Frontal cortex (tissue), 4 donors: ENCODE data around the gene PLAGL2. TPM values are rescaled to one million over a fixed set of nuclear protein-coding genes. Genes with fewer than 3 reads are reported as not detected.

Experiments used
- DNase-seq, 2 donors: peaks; one replicate each; pipeline ENCODE4 v3.0.0; 2012; ENCODE audit warnings: low spot score in 2 of 2
- FAIRE-seq: peaks from 2 replicates; lab custom pipeline; 2012; peaks lifted over from hg19 to GRCh38; lab: Jason Lieb, UNC
- total RNA-seq: library from RNA; depleted of rRNA; stranded (reverse); fragments of >200 nt; gene quantifications from one replicate; pipeline ENCODE4 v1.2.3, GENCODE V29; 2014
- donor health status: control.
- donor health status: control.
- donor health status: control.

PLAGL2 gene
- total RNA-seq, 1 donor from 2014 or later = 1.2 TPM

GRCh38 chr20:32232326-32232886, 24.9 kb upstream of the PLAGL2 start:
- DNase-seq (no peak), FAIRE-seq (no peak)

- DNase-seq = no peak
- FAIRE-seq = no peak
Observed at GRCh38 chr20:32231847-32232246, 24.3 kb upstream of the PLAGL2 start.

DNA sequence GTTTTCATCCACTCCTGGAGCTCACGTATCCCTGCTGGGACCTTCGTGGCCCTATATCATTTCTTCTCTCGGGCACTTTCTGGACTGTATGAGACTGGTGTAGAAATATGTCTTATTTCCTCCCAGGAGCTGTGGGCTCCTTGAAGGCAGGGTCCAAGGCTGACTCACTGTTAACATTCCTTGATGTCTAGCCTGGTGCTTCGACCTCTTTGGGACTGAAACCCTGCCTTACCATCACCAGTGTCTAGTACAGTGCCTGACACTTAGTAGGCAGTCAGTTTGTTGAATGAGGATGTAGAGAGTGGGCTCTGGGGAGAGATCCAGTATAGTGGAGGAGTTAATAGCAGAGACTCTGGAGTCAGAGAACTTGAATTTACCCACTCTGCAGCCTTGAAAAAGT, 23.7 kb upstream of the PLAGL2 start:
- no peak for DNase-seq
- no peak for FAIRE-seq

DNA sequence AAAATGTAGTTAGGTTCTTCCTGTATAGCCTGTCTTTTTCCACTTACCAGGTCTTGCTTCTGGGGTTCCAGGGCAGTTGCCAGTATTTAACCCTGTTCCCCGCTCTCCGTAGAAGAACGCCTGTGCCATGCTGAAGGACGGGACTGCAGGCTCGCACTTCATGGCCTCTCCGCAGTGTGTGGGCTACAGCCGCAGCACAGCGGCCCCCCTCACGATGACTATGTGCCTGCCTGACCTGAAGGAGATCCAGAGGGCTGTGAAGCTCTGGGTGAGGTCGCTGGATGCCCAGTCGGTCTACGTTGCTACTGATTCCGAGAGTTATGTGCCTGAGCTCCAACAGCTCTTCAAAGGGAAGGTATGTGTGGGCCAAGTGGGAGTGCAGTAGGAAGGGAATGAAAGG, 23.2 kb upstream of the PLAGL2 start:
- FAIRE-seq = no peak
- no peak for DNase-seq

DNA sequence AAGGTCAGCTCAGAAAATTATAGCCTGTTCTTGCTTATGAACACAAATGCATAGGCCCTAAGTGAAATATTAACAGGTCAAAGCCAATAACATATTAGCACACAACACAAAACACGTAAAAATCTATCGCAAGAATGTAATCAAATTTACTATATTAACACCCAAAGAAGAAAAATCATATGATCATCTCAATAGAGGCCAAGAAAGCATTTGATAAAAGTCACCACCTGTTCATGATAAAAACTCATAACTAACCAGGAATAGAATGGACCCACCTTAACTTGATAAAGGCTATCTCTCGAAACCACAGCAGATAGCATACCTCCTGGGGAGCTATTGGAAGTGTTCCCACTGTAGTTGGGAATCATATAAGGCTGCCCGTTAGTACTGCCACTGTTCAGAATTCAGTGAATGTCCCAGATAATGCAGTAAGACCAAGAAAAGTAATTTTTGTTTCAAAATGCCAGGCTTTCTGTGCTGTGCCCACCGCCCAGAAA, 21.8 kb upstream of the PLAGL2 start:
- no peak for FAIRE-seq

DNA sequence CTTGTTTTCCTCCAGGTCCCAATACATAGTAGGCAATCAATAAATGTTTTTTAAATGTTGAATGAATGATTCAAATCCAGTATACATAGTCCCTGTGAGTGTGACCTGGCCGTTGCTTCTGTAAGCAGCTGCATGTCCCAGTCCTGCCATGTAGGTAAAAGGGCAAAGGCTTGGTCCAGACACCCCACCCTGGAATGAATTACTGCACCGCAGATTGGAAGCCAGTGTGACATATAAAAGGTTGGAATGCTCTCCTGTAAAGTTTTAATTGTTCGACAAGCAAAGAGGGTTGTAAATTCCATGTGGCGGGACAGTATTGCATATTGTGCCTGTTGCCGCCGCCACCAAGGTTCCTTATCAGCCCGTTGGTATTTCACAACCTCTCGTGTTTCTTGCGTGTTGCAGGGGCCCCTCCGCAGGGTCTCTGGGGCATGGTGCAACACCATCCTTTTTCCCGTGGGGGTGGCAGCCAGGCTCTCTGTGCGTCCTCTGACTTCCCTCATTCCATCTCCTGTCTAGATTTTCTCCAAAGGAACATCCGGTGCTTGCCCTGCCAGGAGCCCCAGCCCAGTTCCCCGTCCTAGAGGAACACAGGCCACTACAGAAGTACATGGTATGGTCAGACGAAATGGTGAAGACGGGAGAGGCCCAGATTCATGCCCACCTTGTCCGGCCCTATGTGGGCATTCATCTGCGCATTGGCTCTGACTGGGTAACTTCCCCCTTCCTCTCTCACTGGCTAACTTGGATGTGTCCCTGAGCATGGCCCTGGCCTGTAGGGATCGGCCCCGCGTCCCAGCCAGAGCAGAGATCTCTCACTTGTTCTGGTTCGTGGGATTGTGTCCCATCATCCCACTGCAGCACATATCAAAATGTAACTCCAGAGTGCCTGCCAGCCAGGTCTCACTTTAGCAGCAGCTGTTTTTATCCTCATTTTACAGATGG, 20.5 kb upstream of the PLAGL2 start:
- no peak for DNase-seq
- no peak for FAIRE-seq

More for the DNA sequence above, 21.8 kb upstream of the PLAGL2 start:
- DNase-seq = no peak

GRCh38 chr20:32227306-32227705, 19.8 kb upstream of the PLAGL2 start:
- DNase-seq (no peak), FAIRE-seq (no peak)

DNA sequence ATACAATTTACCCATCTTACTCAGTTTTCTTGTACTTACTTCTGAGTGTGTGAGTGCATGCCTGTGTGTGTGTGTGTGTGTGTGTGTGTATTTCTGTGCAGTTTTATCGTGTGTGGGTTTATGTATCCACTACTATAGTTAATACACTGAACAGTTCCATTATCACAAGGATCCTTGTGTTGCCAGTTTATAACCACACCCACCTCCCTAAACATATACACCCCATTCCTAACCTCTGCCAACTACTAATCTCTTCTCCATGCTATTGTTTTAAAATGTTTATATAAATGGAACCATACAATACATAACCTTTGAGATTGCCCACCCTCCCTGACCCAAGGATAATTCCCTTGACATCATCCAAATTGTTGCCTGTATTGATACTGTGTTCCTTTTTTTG, 18.8 kb upstream of the PLAGL2 start:
- no peak for DNase-seq
- no peak for FAIRE-seq

GRCh38 chr20:32224463-32224862, 16.9 kb upstream of the PLAGL2 start:
- DNase-seq (no peak), FAIRE-seq (no peak)

GRCh38 chr20:32218156-32218900, 10.8 kb upstream of the PLAGL2 start:
- no peak for FAIRE-seq
- no peak for DNase-seq

GRCh38 chr20:32216179-32217142, 8.9 kb upstream of the PLAGL2 start:
- DNase-seq = no peak
- FAIRE-seq = no peak

DNA sequence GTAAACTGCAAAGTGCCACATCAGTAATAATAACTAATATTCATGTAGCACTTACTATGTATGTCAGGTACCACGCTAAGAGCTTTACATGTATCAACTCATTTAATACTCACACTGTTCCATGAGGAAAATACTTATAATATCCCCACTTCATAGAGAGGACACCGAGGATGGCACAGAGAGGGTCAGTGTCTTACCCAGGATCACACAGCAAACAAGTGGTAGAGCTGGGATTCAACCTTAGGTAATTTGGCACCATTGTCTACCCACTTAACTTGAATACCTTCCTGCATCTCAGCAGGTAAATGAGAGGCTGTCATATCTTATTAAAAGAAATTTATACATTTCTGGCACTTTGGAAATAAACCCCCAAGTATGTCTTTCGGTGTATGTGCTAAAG, 8.2 kb upstream of the PLAGL2 start:
- no peak for DNase-seq
- no peak for FAIRE-seq

DNA sequence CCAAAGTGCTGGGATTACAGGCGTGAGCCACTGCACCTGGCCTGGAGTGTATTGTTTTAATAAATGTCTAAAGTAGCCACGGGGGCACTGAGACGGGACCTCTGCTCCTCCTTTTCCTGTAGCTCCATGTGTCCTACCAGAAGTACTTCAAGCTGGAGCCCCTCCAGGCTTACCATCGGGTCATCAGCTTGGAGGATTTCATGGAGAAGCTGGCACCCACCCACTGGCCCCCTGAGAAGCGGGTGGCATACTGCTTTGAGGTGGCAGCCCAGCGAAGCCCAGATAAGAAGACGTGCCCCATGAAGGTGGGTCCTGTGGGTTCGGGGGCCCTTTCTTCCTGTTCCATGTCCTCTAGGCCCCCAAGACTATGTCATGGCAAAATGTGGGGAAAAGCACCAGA, 7.6 kb upstream of the PLAGL2 start:
- no peak for DNase-seq
- FAIRE-seq = no peak

- DNase-seq (no peak), FAIRE-seq (no peak)
Observed at GRCh38 chr20:32213870-32214269, 6.3 kb upstream of the PLAGL2 start.

DNA sequence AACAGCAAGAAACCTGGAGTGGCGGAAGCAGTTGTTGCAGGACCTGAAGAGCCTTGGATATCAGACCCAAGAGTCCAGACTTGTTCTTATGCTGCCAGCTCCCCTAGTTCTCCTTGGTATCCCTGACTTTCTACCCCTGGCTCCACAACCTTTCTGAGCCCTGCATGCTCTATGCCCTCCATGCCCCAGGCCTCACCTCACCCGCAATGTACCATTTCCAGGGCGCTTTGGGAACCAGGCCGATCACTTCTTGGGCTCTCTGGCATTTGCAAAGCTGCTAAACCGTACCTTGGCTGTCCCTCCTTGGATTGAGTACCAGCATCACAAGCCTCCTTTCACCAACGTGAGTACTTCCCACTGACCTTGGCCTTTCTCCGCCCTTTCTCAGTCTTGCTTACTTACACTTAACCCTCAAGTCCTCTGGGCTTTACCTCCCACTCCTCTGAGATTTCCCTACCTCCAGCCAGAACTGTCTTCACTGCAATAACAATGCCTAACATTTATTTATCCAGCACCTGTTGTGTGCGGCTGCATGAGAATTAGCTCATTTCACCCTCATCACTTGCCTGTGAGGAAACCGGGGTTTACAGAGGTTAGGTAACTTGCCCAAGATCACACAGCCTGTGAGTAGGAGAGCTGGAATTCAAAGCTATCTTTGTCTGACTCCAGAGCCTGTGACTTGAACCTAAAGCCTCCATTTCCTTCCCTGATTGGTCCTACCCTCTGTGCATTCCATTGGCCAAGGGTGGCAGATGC, 2.5 kb upstream of the PLAGL2 start:
- FAIRE-seq (no peak), DNase-seq (no peak)

DNA sequence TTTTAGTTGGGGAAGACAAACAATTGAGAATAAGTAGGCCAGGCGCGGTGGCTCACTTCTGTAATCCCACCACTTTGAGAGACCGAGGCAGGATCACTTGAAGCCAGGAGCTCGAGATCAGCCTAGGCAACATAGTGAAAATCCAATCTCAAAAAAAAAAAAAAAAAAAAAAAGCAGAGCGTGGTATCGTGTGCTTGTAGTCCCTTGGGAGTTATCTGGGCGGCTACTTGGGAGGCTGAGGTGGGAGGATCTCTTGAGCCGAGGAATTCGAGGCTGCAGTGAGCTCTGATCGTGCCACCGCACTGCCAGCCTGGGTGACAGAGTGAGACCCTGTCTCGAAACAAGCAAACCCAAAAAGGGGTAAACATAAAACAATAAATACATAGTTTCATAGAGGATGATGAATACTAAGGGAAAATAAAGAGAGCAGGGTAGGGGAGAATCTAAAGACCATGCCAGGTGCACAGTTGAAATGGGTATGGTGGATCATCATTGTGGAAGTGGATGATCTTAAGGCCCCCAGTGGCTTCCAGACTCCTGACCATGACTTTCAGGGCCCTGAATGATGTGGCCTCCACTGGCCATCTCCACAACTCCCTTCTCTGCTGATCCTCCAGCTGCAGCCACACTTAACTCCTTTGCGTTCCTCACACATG, 1.1 kb upstream of the PLAGL2 start:
- FAIRE-seq (no peak), DNase-seq (no peak)

GRCh38 chr20:32206760-32207625, 550 bp downstream of the PLAGL2 start:
- no peak for FAIRE-seq

More at GRCh38 chr20:32206760-32207625, 550 bp downstream of the PLAGL2 start:
- DNase-seq = peak in 1 of 2 donors; percentile 34
